Stimulated activated naive CD8-positive, alpha-beta T cell treated with anti-CD3 and anti-CD28 coated beads, Interleukin-15, amount 100 ng/mL, for 72 hours (primary cell): ENCODE measurements around the gene TMEM14B.
A peak's percentile ranks its signal among the peaks of the same experiment; 100 is the strongest.
"Not testable (repeated sequence)": the region's sequence is repeated elsewhere in the genome, so short reads cannot be mapped to it uniquely, and the experiment has no call there.

ENCODE experiments used
- ATAC-seq: fragments of 150-1000 bp; cut with Tn5 transposase; 2 replicates; pipeline ENCODE4 v1.10.0; 2021; ENCODE audit warnings: mild to moderate bottlenecking, moderate library complexity
- DNase-seq, 2 donors: peaks; one replicate each; pipeline ENCODE4 v3.0.0; 2021 to 2022
- H3K27ac Mint-ChIP-seq, 2 donors: one replicate each; pipeline ENCODE4 v1.8.0; 2022; ENCODE audit warnings: mild to moderate bottlenecking in 2 of 2, mixed read lengths in 2 of 2, moderate library complexity in 2 of 2
- H3K27me3 Mint-ChIP-seq: one replicate; pipeline ENCODE4 v1.8.0; 2022; ENCODE audit warnings: mixed read lengths
- H3K4me1 Mint-ChIP-seq: one replicate; pipeline ENCODE4 v1.8.0; 2022; ENCODE audit warnings: mild to moderate bottlenecking, mixed read lengths
- H3K4me3 Mint-ChIP-seq, 2 donors: one replicate each; pipeline ENCODE4 v1.8.0; 2022; ENCODE audit warnings: mild to moderate bottlenecking in 2 of 2, mixed read lengths in 2 of 2, moderate library complexity in 1 of 2
- H3K9me3 Mint-ChIP-seq, 2 donors: one replicate each; pipeline ENCODE4 v1.8.0; 2022; ENCODE audit warnings: mixed read lengths in 2 of 2

TMEM14B gene

DNA sequence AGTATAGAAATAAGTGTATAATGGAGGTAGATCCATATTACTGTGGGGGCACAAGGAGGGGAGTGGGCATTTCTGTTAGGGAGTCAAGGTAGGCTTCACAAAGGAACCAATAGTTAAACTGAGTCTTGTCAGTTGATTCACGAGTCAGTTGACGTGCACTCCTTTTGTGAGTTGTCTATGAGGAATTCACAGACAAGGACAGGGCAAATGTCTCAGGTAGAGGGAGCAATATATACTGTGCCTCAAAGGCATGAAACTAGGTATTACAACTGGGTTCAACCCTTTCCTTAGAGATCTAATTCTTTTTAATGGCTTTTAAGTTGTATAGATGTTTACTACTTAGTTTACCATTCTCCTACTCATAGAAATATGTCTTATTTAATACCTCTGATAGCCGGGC, 13.7 kb upstream of the TMEM14B start:
- ATAC-seq, result no peak
- no peak overlapping the region for H3K27ac Mint-ChIP-seq
- H3K27me3 Mint-ChIP-seq, result no peaks in the 10 kb centered on the region
- no peak for DNase-seq
- H3K4me1 Mint-ChIP-seq, result no peaks in the 10 kb centered on the region
- no peaks in the 10 kb centered on the region for H3K9me3 Mint-ChIP-seq
- H3K4me3 Mint-ChIP-seq, result no peak overlapping the region

DNA sequence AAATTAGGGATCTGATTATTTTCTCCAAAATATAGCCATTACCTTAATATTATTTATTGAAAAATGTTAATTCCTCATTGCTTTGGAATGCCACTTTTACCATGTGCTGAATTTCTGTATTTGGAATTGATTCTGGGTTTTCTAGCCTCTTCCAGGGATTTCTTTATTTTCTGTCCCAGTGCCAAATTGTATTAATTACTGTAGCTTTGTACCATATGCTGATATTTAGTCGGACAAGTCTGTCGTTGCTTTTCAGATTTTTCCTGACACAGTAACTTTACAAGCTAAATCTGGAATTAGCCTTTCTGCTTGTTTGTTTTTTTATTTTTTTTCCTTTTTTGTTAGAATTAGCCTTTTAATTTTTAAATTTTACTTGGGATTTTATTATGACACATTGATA, 10.9 kb upstream of the TMEM14B start:
- no peak overlapping the region for H3K27ac Mint-ChIP-seq
- no peak overlapping the region for H3K4me3 Mint-ChIP-seq
- DNase-seq (no peak), ATAC-seq (no peak)
- H3K27me3 Mint-ChIP-seq, result no peaks in the 10 kb centered on the region
- no peaks in the 10 kb centered on the region for H3K9me3 Mint-ChIP-seq
- H3K4me1 Mint-ChIP-seq, result no peaks in the 10 kb centered on the region

DNA sequence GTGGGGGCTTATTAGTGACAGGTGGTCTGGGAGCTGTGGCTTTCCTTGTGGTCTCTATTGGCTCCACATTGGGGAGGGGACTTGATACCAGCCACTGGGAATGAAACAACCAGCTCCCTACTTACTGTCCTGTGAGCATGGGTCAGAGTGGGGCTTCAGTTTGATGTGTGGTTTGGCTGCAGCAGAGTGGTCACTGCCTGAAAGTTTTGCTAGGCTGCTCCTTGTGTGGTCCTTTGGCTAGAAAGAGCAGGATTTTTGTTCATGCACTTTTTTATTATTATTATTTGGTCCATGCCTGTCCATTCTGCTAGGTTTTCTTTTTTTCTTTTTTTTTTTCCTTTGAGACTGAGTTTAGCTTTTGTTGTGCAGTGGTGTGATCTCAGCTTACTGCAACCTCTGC, 7.5 kb upstream of the TMEM14B start:
- H3K4me3 Mint-ChIP-seq, result no peak overlapping the region
- H3K27ac Mint-ChIP-seq, result no peak overlapping the region
- DNase-seq, result no peak
- no peaks in the 10 kb centered on the region for H3K9me3 Mint-ChIP-seq
- no peaks in the 10 kb centered on the region for H3K27me3 Mint-ChIP-seq
- H3K4me1 Mint-ChIP-seq, result no peaks in the 10 kb centered on the region
- no peak for ATAC-seq

DNA sequence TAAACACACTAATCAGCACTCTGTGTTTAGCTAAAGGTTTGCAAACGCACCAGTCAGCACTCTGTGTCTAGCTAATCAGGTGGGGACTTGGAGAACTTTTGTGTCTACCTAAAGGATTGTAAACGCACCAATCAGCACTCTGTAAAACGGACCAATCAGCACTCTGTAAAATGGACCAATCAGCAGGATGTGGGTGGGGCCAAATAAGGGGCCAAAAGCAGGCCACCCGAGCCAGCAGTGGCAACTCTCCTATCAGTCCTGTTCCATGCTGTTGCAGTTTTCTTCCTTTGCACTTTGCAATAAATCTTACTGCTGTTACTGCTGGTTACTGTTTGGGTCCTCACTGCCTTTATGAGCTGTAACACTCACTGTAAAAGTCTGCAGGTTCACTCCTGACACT, 6.0 kb upstream of the TMEM14B start:
- H3K4me1 Mint-ChIP-seq, H3K4me3 Mint-ChIP-seq, DNase-seq, ATAC-seq, H3K27ac Mint-ChIP-seq, H3K9me3 Mint-ChIP-seq, H3K27me3 Mint-ChIP-seq: not testable (repeated sequence)

DNA sequence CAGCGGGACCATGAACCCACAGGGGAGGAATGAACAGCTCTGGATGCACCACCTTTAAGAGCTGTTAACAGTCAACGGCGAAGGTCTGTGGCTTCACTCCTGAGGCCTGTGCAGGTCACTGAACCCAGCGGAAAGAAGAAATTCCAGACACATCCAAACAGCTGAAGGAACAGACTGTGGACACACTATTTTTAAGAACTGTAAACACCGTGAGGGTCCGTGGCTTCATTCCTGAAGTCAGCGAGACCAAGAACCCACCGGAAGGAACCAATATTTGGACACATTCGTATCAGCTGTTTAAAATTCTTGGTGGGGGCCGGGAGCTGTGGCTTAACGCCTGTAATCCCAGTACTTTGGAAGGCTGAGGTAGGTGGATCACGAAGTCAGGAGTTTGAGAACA, 5.4 kb upstream of the TMEM14B start:
- Mint-ChIP-seq H3K27ac (no peak overlapping the region), H3K27me3 (no peaks in the 10 kb centered on the region), H3K9me3 (no peaks in the 10 kb centered on the region), H3K4me1 (peaks cover 4% of the 10 kb centered on the region), H3K4me3 (no peak overlapping the region)
- ATAC-seq (no peak), DNase-seq (no peak)

DNA sequence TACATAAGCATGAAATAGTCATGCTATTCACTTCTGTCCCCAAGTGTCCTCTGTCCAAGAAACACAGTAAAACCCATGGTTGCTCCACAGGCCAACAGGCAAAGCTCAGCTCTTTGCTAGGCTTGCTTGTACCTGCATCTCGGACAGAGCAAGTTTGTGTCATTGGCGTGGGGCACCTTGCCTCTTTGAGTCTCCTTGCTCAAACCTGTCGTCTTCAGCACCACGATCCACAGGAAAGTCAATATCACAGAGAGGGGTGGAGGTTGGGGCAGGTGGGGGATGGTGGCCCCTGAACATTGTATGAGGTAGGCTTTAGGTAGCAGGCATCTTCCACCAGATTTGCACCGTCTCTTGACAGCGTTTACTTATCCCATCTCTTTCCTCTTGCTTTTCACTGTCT, 4.1 kb upstream of the TMEM14B start:
- ATAC-seq, result no peak
- no peak for DNase-seq
- Mint-ChIP-seq H3K9me3 (no peaks in the 10 kb centered on the region), H3K4me1 (peaks cover 4% of the 10 kb centered on the region), H3K27ac (no peak overlapping the region), H3K4me3 (no peak overlapping the region), H3K27me3 (no peaks in the 10 kb centered on the region)

DNA sequence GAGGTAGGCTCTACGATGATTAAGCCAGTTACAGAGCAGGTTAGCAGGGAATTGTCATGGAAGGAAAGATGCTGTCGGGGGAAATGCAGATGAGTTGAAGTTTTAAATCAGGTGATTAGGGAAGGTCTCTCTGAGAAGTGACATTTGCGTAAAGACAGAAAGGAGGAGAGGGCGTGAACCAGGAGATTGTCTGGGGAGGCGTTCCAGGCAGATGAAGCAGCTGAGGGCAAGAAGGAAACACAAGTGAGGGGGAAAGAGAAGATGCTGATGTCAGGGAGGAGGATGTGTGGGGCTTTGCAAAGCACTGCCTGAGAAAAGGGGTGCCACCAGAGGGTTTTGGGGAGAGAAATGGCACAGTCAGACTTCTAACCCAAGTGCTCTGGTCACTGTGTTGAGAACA, 2.5 kb upstream of the TMEM14B start:
- no peak for ATAC-seq
- Mint-ChIP-seq H3K4me3 (no peak overlapping the region), H3K4me1 (peaks cover 15% of the 10 kb centered on the region), H3K9me3 (no peaks in the 10 kb centered on the region), H3K27ac (peak overlapping the region in 1 of 2 donors; percentile 4), H3K27me3 (no peaks in the 10 kb centered on the region)
- DNase-seq, result no peak

DNA sequence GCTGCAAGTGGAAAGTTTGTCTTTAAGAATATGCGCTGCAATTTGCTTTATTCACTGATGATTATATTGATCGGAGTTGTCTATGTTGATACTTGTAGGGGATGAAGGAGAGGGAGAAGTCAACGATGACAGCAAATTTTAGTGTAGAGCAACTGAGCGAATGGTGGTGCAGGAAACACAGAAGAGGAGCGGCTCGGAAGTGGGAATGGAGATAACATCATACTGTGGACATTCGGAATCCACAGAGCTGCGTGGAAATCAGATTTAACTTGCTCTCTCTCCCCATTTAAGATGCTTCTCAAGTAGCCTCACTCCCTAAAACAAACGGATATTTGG, 722 bp upstream of the TMEM14B start:
- H3K27me3 Mint-ChIP-seq, result no peaks in the 10 kb centered on the region
- peak overlapping the region; percentile 88 to 93 for H3K4me3 Mint-ChIP-seq
- no peak for ATAC-seq
- no peaks in the 10 kb centered on the region for H3K9me3 Mint-ChIP-seq
- H3K4me1 Mint-ChIP-seq, result peaks cover 25% of the 10 kb centered on the region
- peak overlapping the region; percentile 95 to 97 for H3K27ac Mint-ChIP-seq
- no peak for DNase-seq

DNA sequence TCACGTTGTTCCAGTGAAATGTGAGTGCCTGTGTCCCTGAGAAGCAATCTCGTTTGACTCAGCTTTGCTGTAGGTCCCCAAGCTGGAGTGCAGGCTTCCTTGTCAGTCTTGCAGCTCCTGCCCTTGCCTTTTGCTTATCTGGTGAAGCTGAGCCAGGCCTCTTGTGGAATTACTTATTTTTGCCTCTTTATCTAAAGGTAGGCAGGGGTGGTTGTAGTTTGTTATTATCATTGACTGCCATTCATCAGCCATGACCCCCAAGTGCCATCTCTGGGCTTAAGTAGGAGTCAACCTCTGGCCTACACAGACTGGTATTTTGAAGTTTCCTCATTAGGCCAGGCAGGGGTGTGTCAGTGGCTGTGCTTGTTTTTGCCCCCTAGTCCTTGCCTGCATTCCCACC, 2.1 kb downstream of the TMEM14B start:
- ATAC-seq (no peak), DNase-seq (no peak)
- no peak overlapping the region for H3K27ac Mint-ChIP-seq
- no peaks in the 10 kb centered on the region for H3K9me3 Mint-ChIP-seq
- H3K4me1 Mint-ChIP-seq, result peaks cover 37% of the 10 kb centered on the region
- no peaks in the 10 kb centered on the region for H3K27me3 Mint-ChIP-seq
- no peak overlapping the region for H3K4me3 Mint-ChIP-seq

DNA sequence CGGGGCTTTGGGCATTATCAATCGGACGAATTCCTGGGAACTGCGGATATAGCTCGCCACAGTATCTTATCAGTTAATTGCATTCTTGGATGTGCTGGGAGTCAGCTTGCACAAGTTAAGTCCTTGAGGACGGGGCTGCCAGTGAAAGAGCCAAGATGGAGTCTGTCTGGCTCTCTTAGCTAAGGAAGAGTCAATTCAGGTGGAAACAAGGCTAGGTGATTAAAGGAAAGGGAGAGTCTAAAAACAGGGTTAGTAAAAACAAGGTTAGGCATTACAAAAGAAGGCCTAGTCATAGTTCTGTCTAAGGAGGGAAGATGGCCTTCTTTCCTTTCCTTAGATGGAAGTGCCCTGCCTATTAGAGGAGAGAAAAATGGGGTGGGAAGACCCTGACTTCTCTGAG, 3.0 kb downstream of the TMEM14B start:
- H3K4me1 Mint-ChIP-seq, result peaks cover 46% of the 10 kb centered on the region
- H3K9me3 Mint-ChIP-seq, H3K27me3 Mint-ChIP-seq, DNase-seq, ATAC-seq, H3K27ac Mint-ChIP-seq, H3K4me3 Mint-ChIP-seq: not testable (repeated sequence)

DNA sequence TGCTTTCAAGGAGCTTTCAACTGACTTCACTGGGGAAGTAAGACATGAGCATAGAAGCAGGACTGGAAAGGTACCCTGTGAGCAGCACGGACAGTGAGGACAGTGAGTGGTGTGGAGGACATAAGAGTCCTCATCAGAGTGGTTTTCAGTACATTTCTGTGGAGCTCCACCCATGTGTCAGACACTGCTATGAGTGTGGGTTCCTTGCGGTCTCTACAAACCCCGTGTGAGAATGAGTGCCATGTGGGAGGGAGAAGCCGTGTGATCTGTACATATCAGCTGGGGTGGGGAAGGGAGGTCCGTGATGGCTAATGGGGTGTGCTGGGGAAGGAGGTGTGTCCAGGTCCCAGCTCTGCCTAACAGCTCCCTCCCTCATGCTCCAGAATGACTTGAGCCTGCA, 4.2 kb downstream of the TMEM14B start:
- not testable (repeated sequence) for H3K27ac Mint-ChIP-seq, ATAC-seq, H3K4me3 Mint-ChIP-seq, H3K27me3 Mint-ChIP-seq, DNase-seq, H3K9me3 Mint-ChIP-seq
- H3K4me1 Mint-ChIP-seq, result peaks cover 52% of the 10 kb centered on the region

DNA sequence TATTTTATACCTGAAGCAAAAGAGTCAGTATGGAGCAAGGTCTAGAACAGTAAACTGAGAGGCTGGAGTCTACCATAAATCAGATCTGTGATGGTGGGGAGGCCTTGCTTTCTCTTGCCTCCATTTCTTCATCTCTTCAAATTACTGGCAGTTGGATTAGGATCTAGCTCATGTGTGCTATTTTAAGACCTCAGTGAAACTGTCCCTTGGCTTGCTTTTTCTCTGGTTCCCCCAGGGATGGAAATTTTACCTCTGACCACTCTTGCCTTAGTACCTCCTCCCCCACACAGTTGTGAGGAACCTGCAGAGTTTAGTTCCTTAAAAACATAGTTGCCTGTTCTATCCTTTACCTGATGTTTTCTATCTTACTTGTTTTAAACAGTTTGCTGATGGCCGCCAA, 8.5 kb downstream of the TMEM14B start:
- no peaks in the 10 kb centered on the region for H3K9me3 Mint-ChIP-seq
- no peak overlapping the region for H3K4me3 Mint-ChIP-seq
- H3K27me3 Mint-ChIP-seq, result no peaks in the 10 kb centered on the region
- DNase-seq (no peak), ATAC-seq (no peak)
- no peak overlapping the region for H3K27ac Mint-ChIP-seq
- peaks cover 50% of the 10 kb centered on the region for H3K4me1 Mint-ChIP-seq

DNA sequence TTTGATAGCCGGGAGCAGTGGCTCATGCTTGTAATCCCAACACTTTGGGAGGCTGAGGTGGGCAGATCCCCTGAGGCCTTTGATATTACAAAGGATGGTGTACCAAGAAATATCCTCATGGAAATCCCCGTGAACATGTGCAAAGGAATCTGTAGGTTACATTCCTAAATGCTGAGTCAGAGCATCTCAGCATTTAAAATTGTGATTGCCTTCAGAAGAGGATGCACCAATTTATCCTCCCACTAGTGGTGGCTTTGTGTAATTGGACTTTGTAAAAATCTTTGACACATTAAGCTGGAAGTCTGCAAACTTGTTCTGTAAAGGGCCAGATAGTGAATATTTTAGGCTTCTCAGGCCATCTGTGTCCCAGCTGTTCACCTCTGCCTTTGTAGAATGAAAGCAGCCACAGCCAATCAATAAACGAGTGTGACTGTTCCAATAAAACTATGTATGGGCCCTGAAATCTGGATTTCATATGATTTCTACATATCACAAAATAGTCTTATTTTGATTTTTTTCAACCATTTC, 11.8 kb downstream of the TMEM14B start:
- no peak overlapping the region for H3K4me3 Mint-ChIP-seq
- no peak overlapping the region for H3K27ac Mint-ChIP-seq

DNA sequence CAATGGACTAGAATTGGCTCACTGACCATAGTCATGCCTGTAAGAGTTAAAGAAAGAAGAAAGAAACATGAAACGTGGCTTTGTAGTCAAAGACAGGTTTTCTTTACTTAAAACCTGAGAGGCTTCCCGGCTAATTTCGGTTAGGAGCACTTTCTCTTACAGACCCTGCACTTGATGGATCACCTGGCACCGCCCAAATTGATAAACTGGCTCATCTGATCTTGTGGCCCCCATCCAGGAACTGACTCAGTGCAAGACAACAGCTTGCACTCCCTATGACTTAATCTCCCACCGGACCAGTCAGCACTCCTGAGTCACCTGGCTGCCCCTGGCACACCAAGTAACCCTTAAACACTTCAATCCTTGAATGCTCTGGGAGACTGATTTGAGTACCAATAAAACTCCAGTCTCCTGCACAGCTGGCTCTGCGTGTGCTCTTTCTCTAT, 12.3 kb downstream of the TMEM14B start:
- Mint-ChIP-seq H3K27ac (peak overlapping the region in 1 of 2 donors; percentile 82), H3K27me3 (no peaks in the 10 kb centered on the region), H3K4me1 (peaks cover 35% of the 10 kb centered on the region), H3K4me3 (no peak overlapping the region), H3K9me3 (no peaks in the 10 kb centered on the region)
- ATAC-seq, result no peak
- no peak for DNase-seq

More for the DNA sequence above, 11.8 kb downstream of the TMEM14B start:
- Mint-ChIP-seq H3K27me3 (no peaks in the 10 kb centered on the region), H3K4me1 (peaks cover 41% of the 10 kb centered on the region), H3K9me3 (no peaks in the 10 kb centered on the region)
- peak; percentile 62 for ATAC-seq
- DNase-seq, result no peak

DNA sequence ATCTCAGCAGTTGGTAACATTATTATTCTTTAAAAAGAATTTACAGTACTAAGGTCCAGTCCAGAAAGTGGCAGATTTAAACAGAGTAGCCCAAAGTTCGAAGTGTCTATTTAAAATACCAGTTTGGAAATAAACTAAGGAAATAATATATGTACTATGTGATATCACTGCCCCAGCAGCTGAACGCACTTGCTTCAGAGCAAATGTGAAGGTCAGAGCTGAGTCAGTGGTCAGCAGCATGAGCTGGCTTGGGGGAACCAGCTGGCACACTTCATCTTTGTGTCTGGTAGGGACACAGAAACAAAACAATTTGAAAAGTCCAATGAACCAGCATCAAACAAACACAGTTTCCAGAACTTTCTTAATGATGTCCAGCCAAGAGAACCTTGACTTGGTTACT, 15.4 kb downstream of the TMEM14B start:
- ATAC-seq (no peak), DNase-seq (no peak)
- H3K4me3 Mint-ChIP-seq, result no peak overlapping the region
- no peak overlapping the region for H3K27ac Mint-ChIP-seq
- H3K9me3 Mint-ChIP-seq, result no peaks in the 10 kb centered on the region
- H3K27me3 Mint-ChIP-seq, result no peaks in the 10 kb centered on the region
- H3K4me1 Mint-ChIP-seq, result peaks cover 19% of the 10 kb centered on the region

DNA sequence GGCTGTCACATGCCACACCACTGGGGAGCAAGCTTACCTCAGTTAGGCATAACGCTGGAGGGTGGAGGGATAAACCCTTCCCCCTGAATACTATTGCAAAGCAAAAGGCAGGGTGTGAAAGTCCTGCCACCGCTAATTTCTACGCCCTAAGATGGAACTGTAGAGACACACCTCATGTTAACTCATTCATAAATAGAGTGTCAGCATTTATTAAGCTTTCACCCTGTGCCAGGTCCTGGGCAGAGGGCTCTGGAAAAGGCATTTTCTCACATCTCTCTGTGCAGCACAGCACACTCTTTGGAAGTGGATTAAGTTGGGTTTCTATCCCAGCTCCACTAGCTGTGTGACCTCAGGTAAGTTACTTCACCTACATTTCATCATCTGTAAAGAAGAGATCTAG, 21.8 kb downstream of the TMEM14B start:
- ATAC-seq, result no peak
- no peaks in the 10 kb centered on the region for H3K27me3 Mint-ChIP-seq

DNA sequence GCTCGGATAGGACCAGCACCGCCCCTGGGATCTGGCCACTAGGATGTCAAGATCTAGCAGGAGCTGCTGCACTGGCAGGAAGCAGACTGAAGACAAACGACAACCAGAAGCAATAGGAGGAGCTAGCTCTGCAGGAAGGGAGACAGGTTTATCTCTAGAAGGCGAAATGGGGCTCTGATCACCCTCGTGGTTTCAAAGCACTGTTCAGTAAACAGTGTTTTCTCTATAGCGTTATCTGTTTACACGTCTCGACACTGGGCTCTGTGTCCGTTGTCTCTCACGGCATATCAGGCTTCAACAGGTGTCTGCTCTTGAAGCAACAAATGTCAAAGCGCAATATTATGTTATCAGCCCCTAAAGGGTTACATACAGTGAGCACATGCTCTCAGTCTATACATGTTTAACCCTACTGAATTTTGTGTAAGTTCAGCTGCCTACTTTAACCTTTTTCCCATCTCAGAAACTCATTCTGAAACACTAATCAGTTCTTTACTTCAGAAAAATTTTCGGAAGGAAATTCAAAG, 23.8 kb downstream of the TMEM14B start:
- no peak for DNase-seq
- Mint-ChIP-seq H3K27me3 (no peaks in the 10 kb centered on the region), H3K9me3 (no peaks in the 10 kb centered on the region), H3K4me1 (peaks cover 4% of the 10 kb centered on the region), H3K27ac (no peak overlapping the region), H3K4me3 (no peak overlapping the region)
- no peak for ATAC-seq

More for the DNA sequence above, 21.8 kb downstream of the TMEM14B start:
- Mint-ChIP-seq H3K27ac (peak overlapping the region in 1 of 2 donors; percentile 65), H3K4me1 (no peaks in the 10 kb centered on the region), H3K9me3 (no peaks in the 10 kb centered on the region), H3K4me3 (no peak overlapping the region)
- DNase-seq, result no peak
